RCC 7860 (cell line): ENCODE results near the gene BCL7A.
"Not testable (repeated sequence)": the region's sequence is repeated elsewhere in the genome, so short reads cannot be mapped to it uniquely, and the experiment has no call there.

Source experiments
- DNase-seq: peaks from one replicate; pipeline ENCODE4 v3.0.0-alpha.2; 2015; ENCODE audit warnings: low spot score
- FAIRE-seq: peaks from 2 replicates; lab custom pipeline; 2012; peaks lifted over from hg19 to GRCh38; lab: Jason Lieb, UNC

Gene BCL7A

GRCh38 chr12:122090759-122091515 is 69.3 kb downstream of the BCL7A start:
- DNase-seq = no peak

GRCh38 chr12:122093098-122093883 is 71.6 kb downstream of the BCL7A start:
- DNase-seq (no peak), FAIRE-seq (no peak)

More at GRCh38 chr12:122090759-122091515, 69.3 kb downstream of the BCL7A start:
- FAIRE-seq = no peak

- DNase-seq = no peak
- no peak for FAIRE-seq
These were observed 72.6 kb downstream of the BCL7A start for GRCh38 chr12:122094137-122094734.

GRCh38 chr12:122094735-122095631 is 73.3 kb downstream of the BCL7A start:
- DNase-seq (no peak), FAIRE-seq (no peak)

GRCh38 chr12:122096014-122096413 is 74.3 kb downstream of the BCL7A start:
- DNase-seq (no peak), FAIRE-seq (no peak)

- FAIRE-seq (peak; percentile 69), DNase-seq (peak; percentile 80)
These were observed 75.0 kb downstream of the BCL7A start for GRCh38 chr12:122096591-122097149.

GRCh38 chr12:122097584-122097926 is 75.9 kb downstream of the BCL7A start:
- no peak for FAIRE-seq

GRCh38 chr12:122097927-122098756 is 76.5 kb downstream of the BCL7A start:
- no peak for DNase-seq

More at GRCh38 chr12:122097584-122097926, 75.9 kb downstream of the BCL7A start:
- no peak for DNase-seq

GRCh38 chr12:122099280-122099749 is 77.6 kb downstream of the BCL7A start:
- DNase-seq (no peak), FAIRE-seq (no peak)

More at GRCh38 chr12:122097927-122098756, 76.5 kb downstream of the BCL7A start:
- no peak for FAIRE-seq

GRCh38 chr12:122099856-122100255 is 78.2 kb downstream of the BCL7A start:
- FAIRE-seq = no peak
- no peak for DNase-seq

- DNase-seq = no peak
- no peak for FAIRE-seq
These were observed 78.9 kb downstream of the BCL7A start for GRCh38 chr12:122100568-122100967.

- DNase-seq = no peak
- no peak for FAIRE-seq
These were observed 80.6 kb downstream of the BCL7A start for GRCh38 chr12:122102331-122102730.

GRCh38 chr12:122104844-122105243 is 83.2 kb downstream of the BCL7A start:
- FAIRE-seq (no peak), DNase-seq (no peak)

- FAIRE-seq, DNase-seq: not testable (repeated sequence)
These were observed 83.8 kb downstream of the BCL7A start for GRCh38 chr12:122105496-122105895.

- DNase-seq (no peak), FAIRE-seq (no peak)
These were observed 85.2 kb downstream of the BCL7A start for GRCh38 chr12:122106843-122107242.

- DNase-seq (peak; percentile 61), FAIRE-seq (peak; percentile 84)
These were observed 85.6 kb downstream of the BCL7A start for GRCh38 chr12:122107261-122107660.

GRCh38 chr12:122111089-122111641 is 89.5 kb downstream of the BCL7A start:
- FAIRE-seq = no peak
- no peak for DNase-seq
